ENCODE measurements around the gene DGCR8. TPM values are rescaled to one million over a fixed set of nuclear protein-coding genes. Genes with fewer than 3 reads are reported as not detected.

DGCR8 gene
- total RNA-seq, 2 experiments from 2014 or later: 29.8 to 36.5 TPM

GRCh38 chr22:20083157-20083890, 3.3 kb downstream of the DGCR8 start:
- Mint-ChIP-seq H3K4me3 (no peak overlapping the region), H3K4me1 (ENCODE audit: low read depth) (peaks cover 42% of the 10 kb centered on the region), H3K27ac (no peak overlapping the region), H3K27me3 (ENCODE audit: low read depth) (no peaks in the 10 kb centered on the region), H3K36me3 (ENCODE audit: low read depth) (peaks cover 27% of the 10 kb centered on the region), H3K9me3 (no peaks in the 10 kb centered on the region)
- intact Hi-C loops (cut with micrococcal nuclease): loop anchor here (5.0 kb wide), 1 partner anchor 46 kb away; no protein-coding TSS in a partner anchor
- no peak for DNase-seq
- CTCF ChIA-PET: no interaction called here

DNA sequence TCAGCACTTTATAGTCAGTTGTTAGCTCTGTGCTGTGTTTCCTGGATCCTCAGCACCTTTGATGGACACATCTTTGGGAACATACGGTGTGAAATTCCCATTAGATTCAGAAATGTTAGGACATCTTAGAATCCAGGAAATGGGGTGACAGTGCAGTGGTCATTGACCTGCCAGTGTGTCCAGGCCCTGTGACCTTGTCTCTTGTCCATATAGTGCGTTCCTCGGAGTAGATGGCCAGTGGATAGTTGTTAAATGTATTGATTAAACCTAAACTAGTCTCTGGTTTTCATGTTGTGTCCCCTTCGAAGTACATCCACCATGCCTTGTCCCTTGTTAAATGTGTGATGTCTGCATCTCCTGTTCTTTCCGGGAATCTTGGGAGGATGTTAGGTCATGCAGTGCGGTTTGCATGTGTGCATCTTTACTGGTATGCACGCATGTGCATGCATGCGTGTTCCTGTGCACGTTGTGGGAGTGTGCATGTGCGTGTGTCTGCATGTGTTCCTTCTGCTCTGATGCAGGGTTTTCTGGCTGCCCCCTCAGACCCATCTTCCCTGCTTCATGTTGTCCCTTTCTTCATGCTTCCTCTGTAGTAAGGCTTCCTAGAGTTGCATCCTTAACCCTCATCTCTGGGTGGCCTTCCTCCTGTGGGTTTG, 4.0 kb downstream of the DGCR8 start:
- Mint-ChIP-seq H3K36me3 (ENCODE audit: low read depth) (peaks cover 27% of the 10 kb centered on the region), H3K27ac (no peak overlapping the region), H3K4me1 (ENCODE audit: low read depth) (peaks cover 42% of the 10 kb centered on the region), H3K27me3 (ENCODE audit: low read depth) (no peaks in the 10 kb centered on the region), H3K4me3 (no peak overlapping the region), H3K9me3 (no peaks in the 10 kb centered on the region)
- intact Hi-C loops (cut with micrococcal nuclease): loop anchor here (5.0 kb wide), 1 partner anchor 47 kb away; no protein-coding TSS in a partner anchor
- no peak for DNase-seq
- CTCF ChIA-PET: no interaction called here

DNA sequence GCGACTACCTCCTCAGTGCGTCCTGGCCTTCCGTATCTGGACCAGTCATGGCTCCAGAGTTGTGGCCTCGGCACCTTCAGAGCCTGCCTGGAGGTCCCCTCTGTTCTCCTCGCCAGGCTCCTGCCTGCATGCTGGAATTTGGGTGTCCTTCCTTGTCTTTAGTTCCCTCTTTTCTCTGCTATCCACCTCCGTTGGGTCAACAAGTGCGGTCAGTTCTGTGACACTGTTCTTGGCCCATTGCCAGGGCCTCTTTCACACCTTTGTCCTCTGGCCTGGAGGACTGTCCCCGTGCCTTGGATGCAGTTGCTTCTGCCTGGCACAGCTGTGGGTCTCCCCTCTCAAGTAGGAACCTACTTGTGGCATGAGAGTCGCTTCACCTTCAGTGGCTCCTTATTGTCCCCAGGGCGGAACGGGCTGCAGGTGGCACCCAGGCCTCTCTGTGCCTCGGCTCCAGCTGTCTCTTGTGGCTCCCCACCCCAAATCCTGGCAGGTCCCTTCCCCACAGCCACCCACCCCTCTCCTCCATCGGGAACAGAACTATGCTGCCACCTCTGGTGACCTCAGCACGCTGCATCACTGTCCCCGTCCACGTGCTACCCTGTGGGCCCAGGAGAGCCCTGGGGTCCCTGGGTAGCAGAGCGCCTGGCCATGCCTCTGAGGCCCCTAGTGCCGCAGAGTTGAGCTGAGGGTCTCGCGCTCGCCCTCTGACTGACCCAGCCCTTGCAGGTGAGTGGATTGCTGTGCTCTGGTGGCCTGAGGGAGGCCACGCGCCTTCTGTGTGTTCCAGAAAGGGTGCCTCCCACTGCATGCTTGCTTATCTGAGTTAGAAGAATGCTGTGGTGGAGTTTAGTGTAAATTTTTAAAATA, 4.7 kb downstream of the DGCR8 start:
- Mint-ChIP-seq H3K4me3 (peak overlapping the region; percentile 28), H3K4me1 (ENCODE audit: low read depth) (peaks cover 42% of the 10 kb centered on the region), H3K36me3 (ENCODE audit: low read depth) (peaks cover 34% of the 10 kb centered on the region), H3K27me3 (ENCODE audit: low read depth) (no peaks in the 10 kb centered on the region), H3K27ac (no peak overlapping the region), H3K9me3 (no peaks in the 10 kb centered on the region)
- peak; percentile 42 for DNase-seq
- intact Hi-C loops (cut with micrococcal nuclease): loop anchor here (5.0 kb wide), 1 partner anchor 47 kb away; no protein-coding TSS in a partner anchor
- CTCF ChIA-PET: interaction anchor here (1.2 kb wide), 1 partner anchor 9 kb away, joined by 3 read pairs; no protein-coding TSS in a partner anchor

GRCh38 chr22:20085651-20086050, 5.6 kb downstream of the DGCR8 start:
- Mint-ChIP-seq H3K9me3 (no peaks in the 10 kb centered on the region), H3K27me3 (ENCODE audit: low read depth) (no peaks in the 10 kb centered on the region), H3K36me3 (ENCODE audit: low read depth) (peaks cover 41% of the 10 kb centered on the region), H3K27ac (no peak overlapping the region), H3K4me1 (ENCODE audit: low read depth) (peaks cover 41% of the 10 kb centered on the region), H3K4me3 (no peak overlapping the region)
- intact Hi-C loops (cut with micrococcal nuclease): no loop called here
- no peak for DNase-seq
- CTCF ChIA-PET: interaction anchor here (1.2 kb wide), 1 partner anchor 8 kb away, joined by 3 read pairs; no protein-coding TSS in a partner anchor

DNA sequence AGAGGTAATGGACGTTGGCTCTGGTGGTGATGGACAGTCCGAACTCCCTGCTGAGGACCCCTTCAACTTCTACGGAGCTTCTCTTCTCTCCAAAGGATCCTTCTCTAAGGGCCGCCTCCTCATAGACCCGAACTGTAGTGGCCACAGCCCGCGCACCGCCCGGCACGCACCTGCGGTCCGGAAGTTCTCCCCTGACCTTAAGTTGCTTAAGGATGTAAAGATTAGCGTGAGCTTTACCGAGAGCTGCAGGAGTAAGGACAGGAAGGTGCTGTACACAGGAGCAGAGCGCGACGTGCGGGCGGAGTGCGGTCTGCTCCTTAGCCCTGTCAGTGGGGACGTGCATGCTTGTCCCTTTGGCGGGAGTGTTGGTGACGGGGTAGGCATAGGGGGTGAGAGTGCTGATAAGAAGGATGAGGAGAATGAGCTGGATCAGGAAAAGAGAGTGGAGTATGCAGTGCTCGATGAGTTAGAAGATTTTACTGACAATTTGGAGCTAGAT, 6.1 kb downstream of the DGCR8 start:
- Mint-ChIP-seq H3K4me3 (no peak overlapping the region), H3K27ac (no peak overlapping the region), H3K27me3 (ENCODE audit: low read depth) (no peaks in the 10 kb centered on the region), H3K9me3 (no peaks in the 10 kb centered on the region), H3K36me3 (ENCODE audit: low read depth) (peaks cover 42% of the 10 kb centered on the region), H3K4me1 (ENCODE audit: low read depth) (peaks cover 36% of the 10 kb centered on the region)
- CTCF ChIA-PET: interaction anchor here (1.1 kb wide), 1 partner anchor 117 kb away, joined by 3 read pairs; no protein-coding TSS in a partner anchor
- intact Hi-C loops (cut with micrococcal nuclease): no loop called here
- DNase-seq: no peak

DNA sequence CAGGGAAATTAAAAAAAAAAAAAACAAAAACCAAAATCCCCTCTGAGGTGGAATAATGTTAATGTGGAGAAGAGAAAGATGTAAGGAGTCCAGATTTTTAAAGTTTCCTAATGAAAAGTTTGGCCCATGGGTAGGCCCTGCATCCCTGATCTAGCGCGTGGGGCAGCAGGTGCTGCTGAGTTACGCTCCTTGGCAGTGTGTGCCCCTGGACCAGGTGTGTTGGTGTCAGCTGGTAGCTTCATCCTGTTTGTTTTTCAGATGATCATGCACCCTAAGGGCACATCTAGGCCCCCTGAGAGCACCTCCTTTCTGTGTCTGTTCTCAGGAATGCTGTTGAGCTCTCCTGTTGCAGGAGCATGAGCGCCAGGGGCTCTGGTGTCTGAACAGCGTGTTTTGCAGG, 6.7 kb downstream of the DGCR8 start:
- no peaks in the 10 kb centered on the region for H3K27me3 Mint-ChIP-seq (ENCODE audit: low read depth)
- peaks cover 30% of the 10 kb centered on the region for H3K4me1 Mint-ChIP-seq (ENCODE audit: low read depth)
- H3K27ac Mint-ChIP-seq: no peak overlapping the region
- peaks cover 44% of the 10 kb centered on the region for H3K36me3 Mint-ChIP-seq (ENCODE audit: low read depth)
- CTCF ChIA-PET: interaction anchor here (1.1 kb wide), 1 partner anchor 118 kb away, joined by 3 read pairs; no protein-coding TSS in a partner anchor
- DNase-seq: no peak
- H3K4me3 Mint-ChIP-seq: no peak overlapping the region
- no peaks in the 10 kb centered on the region for H3K9me3 Mint-ChIP-seq
- intact Hi-C loops (cut with micrococcal nuclease): no loop called here

DNA sequence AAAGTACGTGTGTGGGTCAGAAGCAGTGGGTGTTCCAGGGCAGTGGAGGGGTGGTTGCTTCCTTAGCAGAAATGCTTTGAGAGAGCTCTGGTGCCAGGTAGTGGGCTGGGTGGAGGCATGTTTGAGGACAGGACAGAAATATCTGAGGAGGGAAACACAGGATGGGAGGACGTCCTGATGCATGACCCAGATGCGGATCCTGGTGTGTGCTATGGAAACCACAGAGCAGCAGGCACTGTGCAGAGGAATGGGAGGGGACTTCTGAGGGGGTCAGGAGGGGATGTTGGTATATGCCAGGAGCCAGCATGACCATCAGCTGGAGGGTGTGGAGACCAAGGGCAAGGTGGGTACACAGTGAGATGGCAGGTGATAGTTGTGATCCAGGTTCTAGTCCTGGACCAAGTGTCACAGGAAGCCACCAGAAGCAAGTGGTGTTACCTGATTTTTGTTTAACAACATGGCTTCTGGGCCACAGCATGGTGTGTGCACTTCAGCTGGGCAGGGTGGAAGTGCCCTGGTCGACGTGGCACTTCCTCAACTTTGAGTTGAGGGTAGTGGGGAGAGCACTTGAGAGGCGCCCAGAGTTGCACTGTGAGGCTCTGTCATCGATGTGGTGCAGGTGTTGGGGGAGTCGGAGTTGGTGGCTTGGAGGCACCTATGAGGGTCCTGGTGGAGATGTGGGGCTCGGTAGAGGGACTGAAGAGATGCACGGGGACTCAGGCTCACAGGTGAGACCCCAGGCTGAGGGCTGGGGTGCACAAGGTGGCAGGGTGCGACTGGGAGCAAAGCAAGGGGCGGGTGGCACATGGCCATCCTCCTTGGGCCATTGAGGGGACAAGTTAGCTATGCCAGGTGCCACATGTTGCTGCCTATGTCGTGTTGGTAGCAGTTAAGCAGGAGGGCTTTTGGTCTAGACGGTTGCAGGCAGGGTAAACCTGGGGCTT, 7.5 kb downstream of the DGCR8 start:
- H3K36me3 Mint-ChIP-seq (ENCODE audit: low read depth): peaks cover 51% of the 10 kb centered on the region

DNA sequence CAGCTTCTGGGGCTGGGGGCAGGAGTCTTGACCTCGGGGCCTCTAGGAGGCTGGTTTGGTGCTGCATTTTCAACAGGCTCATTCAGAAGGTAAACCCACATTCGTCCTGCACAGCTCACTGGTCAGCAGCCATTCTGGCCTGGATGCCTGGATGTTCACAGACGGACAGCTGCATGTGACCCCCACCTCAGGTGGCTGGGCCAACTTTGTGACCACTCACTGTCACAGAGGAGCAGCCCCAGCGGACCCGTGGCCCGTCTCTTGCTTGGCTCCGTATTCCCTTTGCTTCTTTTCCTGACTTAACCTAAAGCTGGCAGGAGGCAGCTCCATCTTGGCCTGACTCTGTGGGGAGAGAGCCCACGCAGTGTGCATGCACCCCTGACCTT, 8.2 kb downstream of the DGCR8 start:
- intact Hi-C loops (cut with micrococcal nuclease): no loop called here
- Mint-ChIP-seq H3K4me3 (no peak overlapping the region), H3K27ac (no peak overlapping the region), H3K9me3 (no peaks in the 10 kb centered on the region), H3K27me3 (ENCODE audit: low read depth) (no peaks in the 10 kb centered on the region), H3K36me3 (ENCODE audit: low read depth) (peaks cover 51% of the 10 kb centered on the region), H3K4me1 (ENCODE audit: low read depth) (peaks cover 15% of the 10 kb centered on the region)
- CTCF ChIA-PET: interaction anchor here (1.1 kb wide), 1 partner anchor 9 kb away, joined by 3 read pairs; no protein-coding TSS in a partner anchor
- no peak for DNase-seq

More for the DNA sequence above, 7.5 kb downstream of the DGCR8 start:
- intact Hi-C loops (cut with micrococcal nuclease): no loop called here
- Mint-ChIP-seq H3K27ac (no peak overlapping the region), H3K4me1 (ENCODE audit: low read depth) (peaks cover 21% of the 10 kb centered on the region), H3K4me3 (no peak overlapping the region), H3K9me3 (no peaks in the 10 kb centered on the region), H3K27me3 (ENCODE audit: low read depth) (no peaks in the 10 kb centered on the region)
- CTCF ChIA-PET: interaction anchor here (1.1 kb wide), 2 partner anchors 9 to 119 kb away, joined by 3 read pairs; no protein-coding TSS in a partner anchor
- DNase-seq: no peak

GRCh38 chr22:20089226-20089976, 9.4 kb downstream of the DGCR8 start:
- H3K4me3 Mint-ChIP-seq: no peak overlapping the region
- no peaks in the 10 kb centered on the region for H3K9me3 Mint-ChIP-seq
- H3K27ac Mint-ChIP-seq: no peak overlapping the region
- peaks cover 55% of the 10 kb centered on the region for H3K36me3 Mint-ChIP-seq (ENCODE audit: low read depth)
- CTCF ChIA-PET: no interaction called here
- H3K4me1 Mint-ChIP-seq (ENCODE audit: low read depth): peaks cover 8% of the 10 kb centered on the region
- no peaks in the 10 kb centered on the region for H3K27me3 Mint-ChIP-seq (ENCODE audit: low read depth)
- DNase-seq: no peak
- intact Hi-C loops (cut with micrococcal nuclease): no loop called here

DNA sequence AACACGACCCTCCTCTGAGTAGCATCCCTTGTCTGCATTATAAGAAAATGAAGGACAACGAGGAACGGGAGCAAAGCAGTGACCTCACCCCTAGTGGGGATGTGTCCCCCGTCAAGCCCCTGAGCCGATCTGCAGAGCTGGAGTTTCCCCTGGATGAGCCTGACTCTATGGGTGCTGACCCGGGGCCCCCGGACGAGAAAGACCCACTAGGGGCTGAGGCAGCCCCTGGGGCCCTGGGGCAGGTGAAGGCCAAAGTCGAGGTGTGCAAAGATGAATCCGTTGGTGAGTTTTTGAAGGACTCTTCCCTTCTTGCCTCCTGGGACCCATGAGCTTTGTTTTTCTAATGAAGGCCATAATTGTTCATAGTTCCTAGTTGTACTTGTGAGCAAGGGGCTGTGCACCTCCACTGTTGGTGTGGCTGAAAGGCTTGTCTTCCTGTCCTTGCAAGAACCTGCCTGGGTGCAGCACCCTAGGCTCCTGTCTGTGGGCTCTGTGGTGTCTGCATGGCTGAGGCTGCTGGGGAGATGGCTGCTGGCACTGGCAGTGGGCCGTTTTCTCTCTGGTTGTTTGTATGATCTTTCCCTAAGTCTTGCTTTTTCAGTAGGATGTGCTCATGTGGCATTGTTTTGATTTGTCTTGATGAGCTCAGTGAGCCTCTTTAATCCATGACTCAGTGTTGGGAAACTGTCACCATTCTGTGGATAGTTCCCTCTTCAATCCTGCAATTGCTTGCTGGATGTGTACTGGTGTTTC, 10.1 kb downstream of the DGCR8 start:
- Mint-ChIP-seq H3K27ac (no peak overlapping the region), H3K4me3 (no peak overlapping the region), H3K27me3 (ENCODE audit: low read depth) (no peaks in the 10 kb centered on the region), H3K36me3 (ENCODE audit: low read depth) (peaks cover 62% of the 10 kb centered on the region), H3K9me3 (no peaks in the 10 kb centered on the region), H3K4me1 (ENCODE audit: low read depth) (peaks cover 10% of the 10 kb centered on the region)
- CTCF ChIA-PET: no interaction called here
- no peak for DNase-seq
- intact Hi-C loops (cut with micrococcal nuclease): no loop called here
